Omental fat pad (tissue), 4 donors: ENCODE results near the gene CIAO3. TPM values are rescaled to one million over a fixed set of nuclear protein-coding genes. Genes with fewer than 3 reads are reported as not detected.
A peak's percentile ranks its signal among the peaks of the same experiment; 100 is the strongest.
"Not testable (repeated sequence)": the region's sequence is repeated elsewhere in the genome, so short reads cannot be mapped to it uniquely, and the experiment has no call there.

ENCODE experiments used
- ATAC-seq: fragments of 150-250 bp; one replicate; pipeline ENCODE4 v1.9.1; 2016; ENCODE audit warnings: mild to moderate bottlenecking, moderate library complexity; ENCODE audit not compliant: low FRiP score
- DNase-seq: peaks from one replicate; pipeline ENCODE4 v3.0.0-alpha.2; 2019; ENCODE audit warnings: low spot score
- CTCF ChIP-seq, 3 donors: fragments of 450-650 bp; IDR thresholded peaks; one replicate each; pipeline ENCODE4 v1.5.1; 2016 to 2017; ENCODE audit warnings: antibody characterized with exemption in 3 of 3, mild to moderate bottlenecking in 3 of 3, moderate library complexity in 2 of 3
- total RNA-seq, 4 donors: library from RNA; depleted of rRNA; stranded (reverse); fragments of >200 nt; gene quantifications; one replicate each; pipeline ENCODE4 v1.1.0, GENCODE V29; 2016

CIAO3 gene
- total RNA-seq, 4 donors from 2014 or later = 17.6 to 26.8 (median 22.1) TPM

- ATAC-seq = no peak
- DNase-seq = no peak
- TF ChIP-seq CTCF (IDR thresholded peaks at IDR 0.05) = no peak
Observed at GRCh38 chr16:759110-759910, 18.5 kb upstream of the CIAO3 start.

- no peak for TF ChIP-seq CTCF (IDR thresholded peaks at IDR 0.05)
- no peak for ATAC-seq
- no peak for DNase-seq
Observed at GRCh38 chr16:756428-756827, 15.6 kb upstream of the CIAO3 start.

GRCh38 chr16:754656-755055 lies 13.9 kb upstream of the CIAO3 start:
- TF ChIP-seq CTCF (IDR thresholded peaks at IDR 0.05) = no peak
- ATAC-seq (no peak), DNase-seq (no peak)

- peak; percentile 48 for ATAC-seq
- DNase-seq = not testable (repeated sequence)
Observed at GRCh38 chr16:754121-754607, 13.4 kb upstream of the CIAO3 start.

GRCh38 chr16:752007-752312 lies 11.2 kb upstream of the CIAO3 start:
- DNase-seq (no peak), ATAC-seq (no peak)
- no peak for TF ChIP-seq CTCF (IDR thresholded peaks at IDR 0.05)

GRCh38 chr16:751152-752006 lies 10.6 kb upstream of the CIAO3 start:
- ATAC-seq = no peak
- no peak for TF ChIP-seq CTCF (IDR thresholded peaks at IDR 0.05)
- no peak for DNase-seq

- DNase-seq = no peak
- no peak for ATAC-seq
- no peak for TF ChIP-seq CTCF (IDR thresholded peaks at IDR 0.05)
Observed at GRCh38 chr16:750485-750884, 9.7 kb upstream of the CIAO3 start.
